Peyer's patch (tissue), 4 donors: ENCODE data around the gene DDX39A.

ENCODE experiments used
- CTCF ChIP-seq, 6 experiments: fragments of 450-650 bp in 4 of 6; fragments of 200-600 bp in 2 of 6; sonication (generic) in 1 of 6; IDR thresholded peaks; one replicate each; pipeline ENCODE4 v1.5.1; 2017 to 2019; ENCODE audit warnings: antibody characterized with exemption in 6 of 6, mild to moderate bottlenecking in 3 of 6, moderate library complexity in 1 of 6
- POLR2A ChIP-seq, 2 donors: fragments of 450-650 bp; IDR thresholded peaks; one replicate each; pipeline ENCODE4 v1.5.1; 2017; ENCODE audit warnings: antibody characterized with exemption in 2 of 2, mild to moderate bottlenecking in 2 of 2, moderate library complexity in 2 of 2

- TF ChIP-seq CTCF (IDR thresholded peaks at IDR 0.05) (no peak), POLR2A (IDR thresholded peaks at IDR 0.05) (no peak)
Observed at GRCh38 chr19:14395710-14396336, 23.3 kb downstream of the DDX39A start.
